ENCODE results near the gene MICAL3. TPM values are rescaled to one million over a fixed set of nuclear protein-coding genes. Genes with fewer than 3 reads are reported as not detected.
"Not testable (repeated sequence)": the region's sequence is repeated elsewhere in the genome, so short reads cannot be mapped to it uniquely, and the experiment has no call there.

MICAL3 gene
- total and polyA plus RNA-seq, 2 experiments from 2014 or later = 6.1 to 25.1 TPM

- no peaks in the 10 kb centered on the region for H3K27me3 ChIP-seq (replicated peaks; ENCODE audit: insufficient read depth)
- H4K20me1 ChIP-seq (ENCODE audit: insufficient read depth) = no peaks in the 10 kb centered on the region
- no peak overlapping the region for H3K4me3 ChIP-seq
- no peak overlapping the region for H3K4me2 ChIP-seq (ENCODE audit: unreplicated experiment)
- H3K79me2 ChIP-seq (ENCODE audit: insufficient read depth) = peaks cover 17% of the 10 kb centered on the region
- TF ChIP-seq EZH2phosphoT487 (IDR thresholded peaks at IDR 0.05; ENCODE audit: insufficient read depth, low read depth) = no peak
- no peak for TF ChIP-seq EZH2 (IDR thresholded peaks at IDR 0.05; ENCODE audit: insufficient read depth, poor library complexity, severe bottlenecking)
- no peaks in the 10 kb centered on the region for H3K36me3 ChIP-seq (ENCODE audit: low read depth)
- H3K4me1 ChIP-seq (ENCODE audit: insufficient read depth) = no peaks in the 10 kb centered on the region
- no peaks in the 10 kb centered on the region for H3F3A ChIP-seq (ENCODE audit: insufficient read depth)
- H3K9me3 ChIP-seq (ENCODE audit: low read depth) = no peaks in the 10 kb centered on the region
- WGBS, 2 experiments (ENCODE audit: low coverage in 1 of 2, low lambda C conversion rate in 2 of 2, missing lambda C conversion rate in 2 of 2) = 83 to 87% methylated on average over 8 of the region's 8 CpGs
- in situ Hi-C loops (cut with MboI) = no loop called here
- H3K27ac ChIP-seq = no peak overlapping the region
- H3K9me2 ChIP-seq (ENCODE audit: insufficient read depth) = no peaks in the 10 kb centered on the region
- no peak for DNase-seq
- H2AFZ ChIP-seq = no peak overlapping the region
- no peak overlapping the region for H3K9ac ChIP-seq
Measured at GRCh38 chr22:18005201-18005926, 19.0 kb downstream of the MICAL3 start.

- in situ Hi-C loops (cut with MboI) = not testable (repeated sequence)
Measured at GRCh38 chr22:18001894-18002315, 22.5 kb downstream of the MICAL3 start.

GRCh38 chr22:18001040-18001893, 23.1 kb downstream of the MICAL3 start:
- in situ Hi-C loops (cut with MboI) = no loop called here

More at GRCh38 chr22:18001894-18002315, 22.5 kb downstream of the MICAL3 start:
- H4K20me1 ChIP-seq (ENCODE audit: insufficient read depth); DNase-seq; H3F3A ChIP-seq (ENCODE audit: insufficient read depth); H3K27me3 ChIP-seq (replicated peaks; ENCODE audit: insufficient read depth); H3K36me3 ChIP-seq (ENCODE audit: low read depth); H3K4me1 ChIP-seq (ENCODE audit: insufficient read depth); H3K9me2 ChIP-seq (ENCODE audit: insufficient read depth); H3K9me3 ChIP-seq (ENCODE audit: low read depth): not testable (repeated sequence)
- 28 to 30% methylated on average over 15 of the region's 15 CpGs for WGBS, 2 experiments (ENCODE audit: low coverage in 1 of 2, low lambda C conversion rate in 2 of 2, missing lambda C conversion rate in 2 of 2)
- H3K4me2 ChIP-seq (ENCODE audit: unreplicated experiment) = peak overlapping the region; percentile 87
- H3K9ac ChIP-seq = peak overlapping the region; percentile 89
- peak overlapping the region; percentile 90 for H3K4me3 ChIP-seq
- peaks cover 48% of the 10 kb centered on the region for H3K79me2 ChIP-seq (ENCODE audit: insufficient read depth)
- H3K27ac ChIP-seq = peak overlapping the region; percentile 95
- peak overlapping the region; percentile 93 for H2AFZ ChIP-seq

GRCh38 chr22:18000441-18001039, 23.8 kb downstream of the MICAL3 start:
- H3K27me3 ChIP-seq (replicated peaks; ENCODE audit: insufficient read depth) = no peaks in the 10 kb centered on the region
- H3K9me3 ChIP-seq (ENCODE audit: low read depth) = no peaks in the 10 kb centered on the region
- H3K4me2 ChIP-seq (ENCODE audit: unreplicated experiment) = peak overlapping the region; percentile 87
- no peaks in the 10 kb centered on the region for H3K9me2 ChIP-seq (ENCODE audit: insufficient read depth)
- peaks cover 61% of the 10 kb centered on the region for H3K79me2 ChIP-seq (ENCODE audit: insufficient read depth)
- H2AFZ ChIP-seq = peak overlapping the region; percentile 93
- in situ Hi-C loops (cut with MboI) = no loop called here
- peak overlapping the region; percentile 90 for H3K4me3 ChIP-seq
- H3K36me3 ChIP-seq (ENCODE audit: low read depth) = no peaks in the 10 kb centered on the region
- peak overlapping the region; percentile 89 for H3K9ac ChIP-seq
- no peak for TF ChIP-seq EZH2phosphoT487 (IDR thresholded peaks at IDR 0.05; ENCODE audit: insufficient read depth, low read depth)
- no peak for TF ChIP-seq EZH2 (IDR thresholded peaks at IDR 0.05; ENCODE audit: insufficient read depth, poor library complexity, severe bottlenecking)
- H3F3A ChIP-seq (ENCODE audit: insufficient read depth) = peaks cover 10% of the 10 kb centered on the region; the same call in 1 of the 2 replicates
- WGBS, 2 experiments (ENCODE audit: low coverage in 1 of 2, low lambda C conversion rate in 2 of 2, missing lambda C conversion rate in 2 of 2) = 1% methylated on average over 27 to 49 of the region's 52 CpGs
- peak overlapping the region; percentile 95 for H3K27ac ChIP-seq
- peak; percentile 54 for DNase-seq
- H4K20me1 ChIP-seq (ENCODE audit: insufficient read depth) = no peaks in the 10 kb centered on the region; the same call in 1 of the 2 replicates
- H3K4me1 ChIP-seq (ENCODE audit: insufficient read depth) = peaks cover 10% of the 10 kb centered on the region

More at GRCh38 chr22:18001040-18001893, 23.1 kb downstream of the MICAL3 start:
- peaks cover 54% of the 10 kb centered on the region for H3K79me2 ChIP-seq (ENCODE audit: insufficient read depth)
- WGBS, 2 experiments (ENCODE audit: low coverage in 1 of 2, low lambda C conversion rate in 2 of 2, missing lambda C conversion rate in 2 of 2) = 1% methylated on average over 42 to 71 of the region's 96 CpGs
- peaks cover 10% of the 10 kb centered on the region for H3K4me1 ChIP-seq (ENCODE audit: insufficient read depth)
- H3F3A ChIP-seq (ENCODE audit: insufficient read depth) = peaks cover 10% of the 10 kb centered on the region; the same call in 1 of the 2 replicates
- peak overlapping the region; percentile 87 for H3K4me2 ChIP-seq (ENCODE audit: unreplicated experiment)
- H3K27ac ChIP-seq = peak overlapping the region; percentile 95
- TF ChIP-seq EZH2 (IDR thresholded peaks at IDR 0.05; ENCODE audit: insufficient read depth, poor library complexity, severe bottlenecking) (no peak), EZH2phosphoT487 (IDR thresholded peaks at IDR 0.05; ENCODE audit: insufficient read depth, low read depth) (no peak)
- H4K20me1 ChIP-seq (ENCODE audit: insufficient read depth) = no peaks in the 10 kb centered on the region; the same call in 1 of the 2 replicates
- H3K27me3 ChIP-seq (replicated peaks; ENCODE audit: insufficient read depth) = no peaks in the 10 kb centered on the region
- peak overlapping the region; percentile 90 for H3K4me3 ChIP-seq
- peak overlapping the region; percentile 89 for H3K9ac ChIP-seq
- no peaks in the 10 kb centered on the region for H3K9me3 ChIP-seq (ENCODE audit: low read depth)
- DNase-seq = peak; percentile 98
- no peaks in the 10 kb centered on the region for H3K36me3 ChIP-seq (ENCODE audit: low read depth)
- H2AFZ ChIP-seq = peak overlapping the region; percentile 93
- H3K9me2 ChIP-seq (ENCODE audit: insufficient read depth) = no peaks in the 10 kb centered on the region

Measured in GM23248 (cell line).